Stimulated activated CD4-positive, alpha-beta T cell treated with anti-CD3 and anti-CD28 coated beads, TNF-alpha, amount 100 ng/mL, for 24 hours (primary cell): ENCODE data around the gene PTCD1.
"Not testable (repeated sequence)": the region's sequence is repeated elsewhere in the genome, so short reads cannot be mapped to it uniquely, and the experiment has no call there.

Source experiments
- DNase-seq, 3 experiments: peaks; one replicate each; pipeline ENCODE4 v3.0.0-alpha.2; 2020; ENCODE audit warnings: low read depth in 3 of 3

Gene PTCD1

DNA sequence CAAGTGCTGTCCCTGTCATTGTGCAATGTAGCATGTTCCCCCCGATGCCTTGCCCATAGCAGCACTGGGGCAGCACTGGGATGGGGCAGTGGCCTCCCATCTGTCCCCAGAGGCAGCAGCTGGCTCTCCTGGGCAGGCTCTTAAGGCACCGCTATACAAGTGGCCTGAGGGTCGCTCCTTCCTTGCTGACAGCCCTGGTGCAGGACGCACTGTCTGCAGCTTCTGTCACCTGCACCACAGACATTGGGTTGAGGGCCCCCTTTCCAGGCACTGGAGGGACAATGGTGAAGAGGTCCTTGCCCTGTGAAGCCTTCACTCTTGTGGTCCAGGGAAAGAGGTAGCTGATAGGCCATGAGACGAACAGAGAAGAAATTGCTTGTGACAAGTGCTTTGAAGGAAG is 10.7 kb upstream of the PTCD1 start:
- DNase-seq, result no peak

DNA sequence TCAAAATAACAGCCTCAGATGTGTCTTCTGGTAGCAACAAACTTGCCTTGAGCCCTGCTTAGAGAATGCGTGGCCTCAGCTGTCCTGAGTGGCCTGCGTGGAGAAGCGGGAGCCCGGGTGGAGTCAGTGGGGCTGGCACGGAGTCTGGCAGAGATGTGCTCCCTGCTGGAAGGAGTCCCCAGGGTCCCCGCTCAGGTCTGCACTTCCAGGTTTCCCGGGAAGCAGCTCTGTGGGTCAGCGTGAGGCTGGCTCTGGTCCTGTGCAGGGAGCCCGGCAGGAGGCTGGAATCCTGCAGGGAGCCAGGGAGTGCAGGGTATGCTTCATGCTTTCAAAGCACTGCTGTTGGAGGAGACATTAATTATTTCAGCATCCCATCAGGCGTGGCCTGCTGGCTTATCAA is 10.3 kb upstream of the PTCD1 start:
- no peak for DNase-seq

DNA sequence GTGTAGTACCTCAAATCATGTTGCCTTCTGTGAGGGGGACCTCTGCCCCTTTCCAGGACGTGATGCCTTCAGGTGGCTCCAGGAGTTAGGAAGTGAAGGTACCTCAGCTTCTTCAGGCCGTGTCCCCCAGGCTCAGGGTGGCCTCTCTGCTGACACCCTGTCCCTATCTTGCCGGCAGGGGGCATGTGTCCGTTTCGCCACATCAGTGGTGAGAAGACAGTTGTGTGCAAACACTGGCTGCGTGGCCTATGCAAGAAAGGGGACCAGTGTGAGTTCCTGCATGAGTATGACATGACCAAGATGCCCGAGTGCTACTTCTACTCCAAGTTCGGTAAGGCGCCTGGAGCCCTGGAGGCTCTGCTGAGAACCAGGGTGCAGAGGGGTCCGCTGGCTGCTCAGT is 9.3 kb upstream of the PTCD1 start:
- DNase-seq, result no peak

DNA sequence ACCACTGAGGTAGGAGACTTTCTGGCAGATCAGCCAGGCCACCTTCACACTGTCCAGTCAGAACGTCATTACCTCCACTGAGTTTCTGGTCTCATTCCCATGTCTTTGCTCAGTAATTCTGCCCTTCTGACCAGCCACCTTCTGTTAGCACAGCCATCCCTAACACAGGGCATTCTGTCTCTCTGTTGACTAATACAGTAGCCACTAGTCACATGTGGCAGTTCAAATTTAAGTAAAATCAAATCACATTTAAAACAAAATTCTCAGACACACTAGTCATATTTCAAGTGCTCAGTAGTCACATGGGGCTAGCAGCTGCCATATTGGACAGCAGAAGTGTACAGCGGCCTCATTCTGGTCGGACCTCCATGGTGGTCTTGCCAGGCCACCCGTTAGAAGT is 7.5 kb upstream of the PTCD1 start:
- DNase-seq, result no peak

DNA sequence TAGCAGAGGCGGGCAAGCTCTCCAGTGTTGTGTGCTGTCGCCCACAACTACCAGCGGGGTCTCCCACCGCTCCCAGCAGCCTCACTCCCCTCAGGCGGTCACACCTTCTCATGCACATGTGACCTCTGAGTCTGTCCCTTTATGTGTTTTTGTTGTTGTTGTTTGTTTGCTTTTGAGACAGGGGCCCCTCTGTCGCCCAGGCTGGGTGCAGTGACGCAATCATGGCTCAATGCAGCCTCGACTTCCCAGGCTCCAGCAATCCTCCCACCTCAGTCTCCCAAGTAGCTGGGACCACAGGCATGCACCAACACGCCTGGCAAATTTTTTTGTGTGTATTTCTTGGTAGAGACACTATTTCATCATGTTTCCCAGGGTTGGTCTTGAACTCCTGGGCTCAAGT is 1.6 kb upstream of the PTCD1 start:
- no peak for DNase-seq

DNA sequence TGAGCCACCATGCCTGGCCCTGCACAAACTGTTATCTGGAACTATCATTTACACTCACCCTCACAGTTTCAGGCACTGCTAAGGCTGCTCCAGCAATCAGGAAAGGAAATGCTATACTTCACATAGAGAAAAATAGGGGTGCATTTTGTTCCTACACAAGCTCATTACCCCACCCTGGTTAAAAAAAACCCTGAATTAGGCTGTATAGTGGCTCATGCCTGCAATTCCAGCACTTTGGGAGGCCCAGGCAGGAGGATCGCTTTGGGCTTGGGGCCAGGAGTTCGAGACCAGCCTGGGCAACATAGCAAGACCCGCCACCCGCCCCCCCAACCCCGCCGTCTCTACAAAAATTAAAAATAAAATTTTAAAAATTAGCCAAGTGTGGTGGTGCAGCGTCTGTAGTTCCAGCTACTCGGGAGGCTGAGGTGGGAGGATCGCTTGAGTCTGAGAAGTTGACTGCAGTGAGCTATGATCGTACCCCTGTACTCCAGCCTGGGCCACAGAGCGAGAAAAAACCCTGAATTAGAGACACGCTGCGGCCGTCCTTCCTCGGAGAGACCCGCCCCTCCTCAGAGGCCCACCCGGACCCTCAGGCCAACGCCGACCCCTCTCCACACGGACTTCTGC is 539 bp downstream of the PTCD1 start:
- no peak for DNase-seq

- no peak for DNase-seq
Measured at GRCh38 chr7:99433158-99433557, 5.4 kb downstream of the PTCD1 start.

- not testable (repeated sequence) for DNase-seq
Measured at GRCh38 chr7:99431756-99432540, 6.7 kb downstream of the PTCD1 start.

GRCh38 chr7:99429756-99430155 is 8.8 kb downstream of the PTCD1 start:
- no peak for DNase-seq

DNA sequence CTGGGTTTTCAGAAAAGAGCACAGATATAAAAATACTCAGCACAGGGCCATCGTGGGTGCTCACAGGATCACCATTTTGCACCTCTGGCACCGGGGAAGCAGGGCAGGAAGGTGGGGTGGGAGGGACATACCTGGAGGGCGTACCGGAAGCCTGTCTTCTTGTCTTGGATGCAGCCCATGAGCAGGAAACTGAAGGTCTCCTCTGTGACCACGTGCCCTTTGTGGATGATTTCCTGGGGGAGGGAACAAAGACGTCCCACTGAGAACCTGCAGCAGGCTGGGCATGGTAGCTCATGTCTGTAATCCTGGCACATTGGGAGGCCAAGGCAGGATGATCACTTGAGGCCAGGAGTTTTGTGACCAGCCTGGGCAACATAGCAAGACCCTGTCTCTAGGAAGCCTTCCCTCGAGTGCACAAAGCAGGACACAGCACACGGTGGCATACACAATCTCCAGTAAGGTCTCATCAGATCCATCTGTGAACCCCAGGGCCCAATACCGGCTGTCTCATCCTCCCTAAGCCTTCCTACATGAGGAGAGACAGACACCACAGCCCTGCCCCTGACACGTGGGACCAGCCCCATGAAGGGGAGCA is 9.5 kb downstream of the PTCD1 start:
- no peak for DNase-seq

GRCh38 chr7:99424932-99425730 is 13.5 kb downstream of the PTCD1 start:
- DNase-seq, result no peak

DNA sequence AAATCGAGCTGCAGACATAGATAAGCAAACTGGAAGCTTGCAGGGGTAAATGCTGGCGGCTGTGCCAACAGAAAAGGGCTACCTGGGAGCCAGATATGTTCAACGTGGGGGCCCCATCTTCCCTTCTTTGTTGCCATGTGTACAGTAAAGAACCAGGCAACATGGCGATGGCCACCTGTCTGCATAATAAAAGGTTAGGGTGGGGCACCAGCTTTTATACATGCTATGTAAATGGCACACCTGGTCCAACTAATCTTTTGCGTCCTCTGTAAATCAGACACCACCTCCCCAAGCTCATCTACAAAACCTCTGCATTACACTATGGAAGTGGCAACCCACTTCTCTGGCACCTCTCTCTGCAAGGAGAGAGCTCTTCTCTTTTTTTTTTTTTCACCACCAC is 16.0 kb downstream of the PTCD1 start:
- DNase-seq, result no peak

DNA sequence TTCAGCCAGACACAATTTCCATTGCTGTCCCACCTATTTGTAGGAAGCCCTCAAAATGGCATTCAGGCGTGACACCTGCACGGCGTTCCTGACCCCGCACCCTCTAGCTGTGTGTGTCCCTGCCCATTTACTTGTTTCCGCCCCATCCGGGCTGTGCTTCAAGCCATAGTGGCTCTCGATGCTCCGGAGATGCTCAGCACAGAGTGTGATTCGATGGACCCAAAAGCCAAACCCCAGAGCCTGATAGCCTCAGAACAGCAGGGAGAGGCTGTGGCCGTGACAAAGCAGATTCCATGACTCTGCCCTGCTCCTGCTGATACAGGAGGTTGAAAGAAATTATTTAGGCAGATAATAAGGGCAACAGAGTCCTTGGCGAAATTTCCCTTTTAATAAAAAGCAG is 16.4 kb downstream of the PTCD1 start:
- DNase-seq, result no peak

DNA sequence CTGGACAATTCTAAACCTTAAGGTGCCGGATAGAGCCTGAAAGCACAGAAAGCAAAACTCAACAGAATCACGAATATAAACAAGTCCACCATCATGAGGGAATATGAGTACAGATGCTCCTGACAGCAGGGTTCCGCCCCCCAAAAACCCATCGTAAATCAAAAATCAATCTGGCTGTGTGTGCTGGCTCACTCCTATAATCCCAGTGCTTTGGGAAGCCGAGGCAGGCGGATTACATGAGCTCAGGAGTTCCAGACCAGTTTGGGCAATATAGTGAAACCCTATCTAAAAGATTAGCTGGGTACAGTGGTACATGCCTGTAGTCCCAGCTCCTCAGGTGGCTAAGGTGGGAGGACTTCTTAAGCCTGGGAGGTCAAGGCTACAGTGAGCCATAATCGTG is 17.6 kb downstream of the PTCD1 start:
- no peak for DNase-seq

DNA sequence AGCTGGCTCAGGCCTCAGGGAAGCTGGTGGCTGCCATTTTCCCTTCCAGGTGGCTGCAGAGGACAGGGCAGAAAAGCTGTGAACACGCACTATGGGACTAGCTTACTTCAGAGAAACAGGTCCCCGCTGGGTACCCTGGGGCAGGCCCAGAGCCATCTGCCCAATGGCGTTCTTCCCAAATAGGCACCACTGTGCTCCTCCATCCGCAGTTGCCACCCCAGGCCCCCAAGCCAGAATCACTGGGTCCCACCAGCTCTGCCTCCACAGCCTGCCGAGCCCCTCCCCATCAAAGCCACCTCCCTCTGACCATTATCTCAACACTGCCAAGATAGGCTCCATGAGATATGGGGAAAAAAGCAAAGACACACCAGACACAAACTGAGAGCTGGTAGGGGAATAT is 18.4 kb downstream of the PTCD1 start:
- DNase-seq, result no peak

- no peak for DNase-seq
Measured at GRCh38 chr7:99419323-99420021, 19.1 kb downstream of the PTCD1 start.

- no peak for DNase-seq
Measured at GRCh38 chr7:99418260-99418659, 20.3 kb downstream of the PTCD1 start.

GRCh38 chr7:99415513-99416127 is 23.0 kb downstream of the PTCD1 start:
- DNase-seq, result not testable (repeated sequence)

- no peak for DNase-seq
Measured at GRCh38 chr7:99410635-99411034, 28.0 kb downstream of the PTCD1 start.

DNA sequence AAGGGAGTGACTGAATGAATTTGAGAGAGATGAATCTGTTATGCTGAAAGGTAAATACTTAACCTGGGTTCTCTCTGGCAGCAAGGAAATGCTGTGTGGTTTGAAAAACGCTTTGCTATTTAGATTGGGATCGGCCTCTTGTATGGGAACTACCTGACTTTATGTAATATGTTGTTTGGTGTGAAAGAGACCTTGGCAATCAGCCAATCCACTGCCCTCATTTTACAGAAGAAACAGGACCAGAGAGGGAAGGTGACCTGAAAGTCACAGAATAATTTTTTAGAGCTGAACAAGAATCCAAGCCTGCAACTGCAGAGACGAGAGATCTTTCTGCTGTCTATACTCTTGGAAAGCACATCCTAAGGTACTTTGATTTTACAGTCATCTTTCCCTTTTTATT is 28.8 kb downstream of the PTCD1 start:
- no peak for DNase-seq

GRCh38 chr7:99409192-99409572 is 29.4 kb downstream of the PTCD1 start:
- DNase-seq, result no peak
